Activated CD8-positive, alpha-beta memory T cell treated with anti-CD3 and anti-CD28 coated beads, Interleukin-2, amount 10 ng/mL, durations not matched to agents 7 days and 5 days (primary cell): ENCODE results near the gene COX4I2. TPM values are rescaled to one million over a fixed set of nuclear protein-coding genes. Genes with fewer than 3 reads are reported as not detected.

Experiments used
- ATAC-seq: fragments of 150-1000 bp; cut with Tn5 transposase; one replicate; pipeline ENCODE4 v1.10.0; 2021; ENCODE audit warnings: moderate library complexity
- CTCF ChIA-PET: fragments of 350-600 bp; sonication (Branson Sonifier 250); formaldehyde crosslinking; loops from one replicate; lab custom pipeline; 2021; ENCODE audit warnings: antibody characterized with exemption; lab: Charles Lee
- DNase-seq: peaks from one replicate; pipeline ENCODE4 v3.0.0-alpha.2; 2020
- H3K27ac Mint-ChIP-seq: one replicate; pipeline ENCODE4 v1.8.0; 2021; ENCODE audit warnings: mild to moderate bottlenecking, mixed read lengths
- H3K27me3 Mint-ChIP-seq: one replicate; pipeline ENCODE4 v1.8.0; 2021; ENCODE audit warnings: mixed read lengths
- H3K36me3 Mint-ChIP-seq: one replicate; pipeline ENCODE4 v1.8.0; 2021; ENCODE audit warnings: mild to moderate bottlenecking, mixed read lengths
- H3K4me1 Mint-ChIP-seq: one replicate; pipeline ENCODE4 v1.8.0; 2021; ENCODE audit warnings: mixed read lengths
- H3K4me3 Mint-ChIP-seq: one replicate; pipeline ENCODE4 v1.8.0; 2021; ENCODE audit warnings: mild to moderate bottlenecking, moderate library complexity, mixed read lengths
- H3K9me3 Mint-ChIP-seq: one replicate; pipeline ENCODE4 v1.8.0; 2022; ENCODE audit warnings: low read depth, mixed read lengths
- microRNA-seq: library from miRNA; unstranded; fragments of <30 nt; microRNA quantifications from one replicate; pipeline ENCODE4 v1.2.0, GENCODE V29; 2022
- total RNA-seq, 2 experiments: library from RNA; stranded (reverse); gene quantifications; one replicate each; pipeline ENCODE4 v1.2.3, GENCODE V29; 2021

COX4I2 gene
- total RNA-seq, 2 experiments from 2014 or later: not detected

GRCh38 chr20:31684153-31685015 is 46.7 kb downstream of the COX4I2 start:
- peaks cover 58% of the 10 kb centered on the region for H3K36me3 Mint-ChIP-seq
- H3K4me1 Mint-ChIP-seq: peaks cover 74% of the 10 kb centered on the region
- peak overlapping the region; percentile 71 for H3K27ac Mint-ChIP-seq
- no peak overlapping the region for H3K4me3 Mint-ChIP-seq
- no peaks in the 10 kb centered on the region for H3K9me3 Mint-ChIP-seq
- CTCF ChIA-PET: interaction anchor here (1.3 to 5.5 kb wide), 9 partner anchors 9 to 72 kb away, joined by 3 to 39 read pairs (median 6); partner anchors contain the start of gene BCL2L1
- DNase-seq (no peak), ATAC-seq (peak; percentile 20)
- H3K27me3 Mint-ChIP-seq: no peaks in the 10 kb centered on the region

DNA sequence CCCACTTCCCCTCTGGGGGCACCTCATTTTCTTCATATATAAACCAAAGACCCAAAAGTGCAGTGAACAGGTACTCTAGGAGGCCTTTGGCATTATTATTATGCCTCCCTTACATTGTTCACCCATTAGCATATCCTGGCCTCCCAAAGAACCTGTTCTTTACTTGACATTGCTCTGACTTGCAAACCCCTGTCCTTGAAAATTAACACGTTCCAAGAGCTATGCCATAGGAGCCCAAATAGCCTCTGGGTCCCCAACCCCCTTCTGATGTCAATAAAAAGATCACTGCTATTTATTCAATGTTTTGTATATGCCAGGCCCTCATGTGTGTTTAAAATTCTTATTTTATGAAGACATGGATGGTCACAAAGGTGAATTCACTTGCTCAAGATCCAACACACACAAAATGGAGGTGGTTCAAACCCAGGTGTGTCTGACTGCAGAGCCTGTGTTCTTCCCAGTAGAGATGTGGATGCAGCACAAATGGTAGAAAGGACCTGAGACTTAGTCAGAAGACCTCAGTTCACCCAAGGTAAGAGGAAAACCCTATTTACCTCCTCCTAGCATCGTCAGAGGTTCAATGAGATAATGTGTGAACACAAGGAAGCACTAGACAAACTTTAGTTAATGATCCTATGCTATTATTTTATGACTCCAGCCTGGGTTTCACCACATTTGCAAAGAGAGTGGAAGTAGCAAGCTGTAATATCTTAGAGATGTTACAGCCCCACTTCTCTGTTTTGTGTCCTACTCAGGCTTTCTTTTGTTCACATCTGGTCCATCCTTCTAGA is 48.3 kb downstream of the COX4I2 start:
- no peaks in the 10 kb centered on the region for H3K27me3 Mint-ChIP-seq
- ATAC-seq (no peak), DNase-seq (no peak)
- H3K9me3 Mint-ChIP-seq: no peaks in the 10 kb centered on the region
- H3K4me3 Mint-ChIP-seq: no peak overlapping the region
- peak overlapping the region; percentile 64 for H3K27ac Mint-ChIP-seq
- peaks cover 62% of the 10 kb centered on the region for H3K4me1 Mint-ChIP-seq
- H3K36me3 Mint-ChIP-seq: peaks cover 52% of the 10 kb centered on the region
- CTCF ChIA-PET: interaction anchor here (1.5 to 5.5 kb wide), 3 partner anchors 12 to 37 kb away, joined by 7 to 39 read pairs (median 31); partner anchors contain the start of gene BCL2L1

GRCh38 chr20:31687777-31688176 is 50.1 kb downstream of the COX4I2 start:
- Mint-ChIP-seq H3K4me1 (peaks cover 66% of the 10 kb centered on the region), H3K4me3 (no peak overlapping the region), H3K27ac (no peak overlapping the region), H3K27me3 (no peaks in the 10 kb centered on the region), H3K9me3 (no peaks in the 10 kb centered on the region), H3K36me3 (peaks cover 58% of the 10 kb centered on the region)
- no peak for DNase-seq
- CTCF ChIA-PET: interaction anchor here (1.0 to 1.6 kb wide), 2 partner anchors 14 to 26 kb away, joined by 3 to 6 read pairs; no protein-coding TSS in a partner anchor
- no peak for ATAC-seq

DNA sequence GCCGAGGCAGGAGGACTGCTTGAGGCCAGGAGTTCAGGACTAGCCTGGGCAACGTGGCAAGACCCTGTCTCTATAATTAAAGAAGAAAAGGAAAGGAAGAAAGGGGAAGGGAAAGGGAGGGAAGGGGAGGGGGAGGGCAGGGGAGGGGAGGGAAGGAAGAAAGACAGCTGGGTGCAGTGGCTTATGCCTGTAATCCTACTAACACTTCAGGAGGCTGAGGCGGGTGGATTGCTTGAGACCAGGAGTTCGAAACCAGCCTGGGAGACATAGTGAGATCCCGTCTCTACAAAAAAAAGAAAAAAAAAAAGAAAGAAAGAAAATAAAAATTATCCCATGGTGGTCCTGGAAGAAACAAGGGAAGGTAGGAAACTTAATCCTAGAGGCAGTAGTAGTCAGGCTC is 51.4 kb downstream of the COX4I2 start:
- H3K4me1 Mint-ChIP-seq: peaks cover 61% of the 10 kb centered on the region
- H3K27me3 Mint-ChIP-seq: no peaks in the 10 kb centered on the region
- H3K4me3 Mint-ChIP-seq: no peak overlapping the region
- CTCF ChIA-PET: no interaction called here
- H3K9me3 Mint-ChIP-seq: no peaks in the 10 kb centered on the region
- no peak for ATAC-seq
- peak overlapping the region; percentile 54 for H3K27ac Mint-ChIP-seq
- peaks cover 49% of the 10 kb centered on the region for H3K36me3 Mint-ChIP-seq
- no peak for DNase-seq

DNA sequence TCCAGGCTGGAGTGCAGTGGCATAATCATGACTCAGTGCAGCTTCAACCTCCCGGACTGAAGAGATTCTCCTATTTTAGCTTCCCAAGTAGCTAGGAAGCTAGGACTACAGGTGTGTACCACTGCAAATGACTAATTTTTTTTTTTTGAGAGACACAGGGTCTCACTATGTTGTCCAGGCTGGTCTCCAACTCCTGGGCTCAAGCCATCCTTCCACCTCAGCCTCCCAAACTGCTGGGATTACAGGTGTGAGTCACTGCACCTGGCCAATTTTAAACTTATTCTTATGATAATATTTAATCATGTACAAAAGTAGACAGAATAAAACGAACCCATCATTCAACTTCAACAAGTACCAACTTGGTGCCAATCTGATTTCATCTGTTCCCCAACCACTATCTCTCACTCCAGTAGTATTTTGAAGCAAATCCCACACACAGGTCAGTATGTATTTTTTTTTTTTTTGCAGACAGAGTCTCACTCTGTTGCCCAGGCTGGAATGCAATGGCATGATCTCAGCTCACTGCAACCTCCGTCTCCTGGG is 52.5 kb downstream of the COX4I2 start:
- Mint-ChIP-seq H3K4me1 (peaks cover 62% of the 10 kb centered on the region), H3K27ac (peak overlapping the region; percentile 64), H3K9me3 (no peaks in the 10 kb centered on the region), H3K27me3 (no peaks in the 10 kb centered on the region), H3K4me3 (no peak overlapping the region), H3K36me3 (peaks cover 44% of the 10 kb centered on the region)
- no peak for DNase-seq
- CTCF ChIA-PET: no interaction called here
- no peak for ATAC-seq

GRCh38 chr20:31691646-31692275 is 54.0 kb downstream of the COX4I2 start:
- Mint-ChIP-seq H3K36me3 (peaks cover 38% of the 10 kb centered on the region), H3K4me3 (no peak overlapping the region), H3K4me1 (peaks cover 57% of the 10 kb centered on the region), H3K9me3 (no peaks in the 10 kb centered on the region), H3K27ac (peak overlapping the region; percentile 78), H3K27me3 (no peaks in the 10 kb centered on the region)
- ATAC-seq: no peak
- CTCF ChIA-PET: interaction anchor here (0.6 to 1.7 kb wide), 7 partner anchors 9 to 238 kb away, joined by 3 to 15 read pairs (median 4); no protein-coding TSS in a partner anchor
- DNase-seq: no peak

DNA sequence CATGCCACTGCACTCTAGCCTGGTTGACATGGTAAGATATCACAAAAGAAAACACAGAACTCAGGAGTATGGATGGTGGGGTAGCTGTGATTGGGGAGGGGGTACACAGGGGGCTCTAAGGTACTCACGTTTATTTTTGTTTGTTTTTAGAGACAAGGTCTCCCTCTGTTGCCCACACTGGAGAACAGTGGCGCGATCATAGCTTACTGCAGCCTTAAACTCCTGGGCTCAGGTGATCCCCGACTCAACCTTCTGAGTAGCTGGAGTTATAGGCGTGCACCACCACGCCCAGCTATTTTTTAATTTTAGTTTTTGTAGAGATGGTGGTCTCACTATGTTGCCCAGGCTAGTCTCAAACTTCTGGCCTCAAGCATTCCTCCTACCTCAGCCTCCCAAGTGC is 55.7 kb downstream of the COX4I2 start:
- H3K36me3 Mint-ChIP-seq: peaks cover 35% of the 10 kb centered on the region
- CTCF ChIA-PET: interaction anchor here (0.8 to 11.0 kb wide), 5 partner anchors 8 to 31 kb away, joined by 3 to 120 read pairs (median 4); partner anchors contain the start of gene BCL2L1
- ATAC-seq: no peak

GRCh38 chr20:31693987-31694661 is 56.4 kb downstream of the COX4I2 start:
- H3K27ac Mint-ChIP-seq: peak overlapping the region; percentile 69
- H3K4me1 Mint-ChIP-seq: peaks cover 61% of the 10 kb centered on the region
- CTCF ChIA-PET: interaction anchor here (0.8 to 11.0 kb wide), 3 partner anchors 8 to 32 kb away, joined by 3 to 120 read pairs (median 19); partner anchors contain the start of gene BCL2L1
- H3K9me3 Mint-ChIP-seq: no peaks in the 10 kb centered on the region
- H3K27me3 Mint-ChIP-seq: no peaks in the 10 kb centered on the region
- H3K4me3 Mint-ChIP-seq: no peak overlapping the region
- no peak for DNase-seq
- peaks cover 31% of the 10 kb centered on the region for H3K36me3 Mint-ChIP-seq
- no peak for ATAC-seq

More for the DNA sequence above, 55.7 kb downstream of the COX4I2 start:
- Mint-ChIP-seq H3K27ac (no peak overlapping the region), H3K27me3 (no peaks in the 10 kb centered on the region), H3K9me3 (no peaks in the 10 kb centered on the region), H3K4me1 (peaks cover 60% of the 10 kb centered on the region), H3K4me3 (no peak overlapping the region)
- DNase-seq: no peak

Small RNA genes within 50 kb of the gene (microRNA-seq; reads per million reads assigned to microRNA genes)
- not detected for gene MIR3193

Other genes starting within 250 kb of the COX4I2 start
- gene DEFB119, start 247.3 kb upstream of the COX4I2 start, total RNA-seq: not detected
- not detected for gene DEFB121, start 231.7 kb upstream of the COX4I2 start, total RNA-seq
- gene DEFB123, start 197.3 kb upstream of the COX4I2 start, total RNA-seq: not detected
- gene DEFB124, start 162.8 kb upstream of the COX4I2 start, total RNA-seq: not detected
- not detected for gene REM1, start 162.6 kb upstream of the COX4I2 start, total RNA-seq
- 100 to 1,000 TPM; 151 to 152 TPM for gene HM13, start 123.5 kb upstream of the COX4I2 start, total RNA-seq
- not detected for gene ID1, start 32.6 kb upstream of the COX4I2 start, total RNA-seq
- 100 to 1,000 TPM in 1 of 2 experiments, 10 to 100 TPM in 1; 69.8 to 121 TPM for gene BCL2L1, start 85.0 kb downstream of the COX4I2 start, total RNA-seq
- gene TPX2, start 101.4 kb downstream of the COX4I2 start, total RNA-seq: 100 to 1,000 TPM; 148 to 159 TPM
- gene MYLK2, start 181.4 kb downstream of the COX4I2 start, total RNA-seq: 1 to 10 TPM in 1 of 2 experiments, under 1 TPM in 1; 0.42 to 1.2 TPM
- not detected for gene FOXS1, start 207.7 kb downstream of the COX4I2 start, total RNA-seq
- not detected for gene DUSP15, start 232.6 kb downstream of the COX4I2 start, total RNA-seq
- not detected for gene TTLL9, start 232.7 kb downstream of the COX4I2 start, total RNA-seq